Common myeloid progenitor, CD34-positive (primary cell): Measurements from ENCODE around the gene PRKCE.
A peak's percentile ranks its signal among the peaks of the same experiment; 100 is the strongest.

Experiments
- CTCF ChIA-PET: fragments of 350-600 bp; sonication (Branson Sonifier 250); formaldehyde crosslinking; loops from one replicate; lab custom pipeline; 2021; ENCODE audit warnings: antibody characterized with exemption; lab: Charles Lee
- POLR2A ChIA-PET: fragments of 350-600 bp; sonication (Branson Sonifier 250); formaldehyde crosslinking; loops from one replicate; lab custom pipeline; 2021; ENCODE audit warnings: antibody characterized with exemption; lab: Charles Lee
- DNase-seq, 3 donors: peaks; one replicate each; pipeline versions ENCODE4 v3.0.0 to v3.0.0-alpha.2; 2013
- H3K27ac ChIP-seq, 2 experiments: 1 replicate in 1 of 2; 2 replicates in 1 of 2; pipeline ENCODE4 v1.7.0; 2013; ENCODE audit warnings: inconsistent platforms in 2 of 2, low read length in 2 of 2, mild to moderate bottlenecking in 2 of 2, low read depth in 1 of 2, moderate library complexity in 1 of 2; ENCODE audit not compliant: severe bottlenecking in 2 of 2, insufficient read depth in 1 of 2, poor library complexity in 1 of 2
- H3K27me3 ChIP-seq, 5 experiments: replicated peaks in 2 of 5; 1 replicate in 3 of 5; 2 replicates in 2 of 5; pipeline versions ENCODE4 v1.6.1 to v1.7.0; 2013; ENCODE audit warnings: low read length in 4 of 5, mild to moderate bottlenecking in 2 of 5, moderate library complexity in 2 of 5, inconsistent platforms in 1 of 5; ENCODE audit not compliant: insufficient read depth in 5 of 5, control insufficient read depth in 4 of 5
- H3K36me3 ChIP-seq, 4 experiments: 1 replicate in 2 of 4; 2 replicates in 2 of 4; pipeline versions ENCODE4 v1.6.1 to v1.7.0; 2013; ENCODE audit warnings: low read length in 3 of 4, control low read depth in 1 of 4, mild to moderate bottlenecking in 1 of 4; ENCODE audit not compliant: control insufficient read depth in 4 of 4, insufficient read depth in 4 of 4
- H3K4me1 ChIP-seq, 4 experiments: 1 replicate in 3 of 4; 2 replicates in 1 of 4; pipeline versions ENCODE4 v1.6.1 to v1.7.1; 2013; ENCODE audit warnings: low read length in 3 of 4, mild to moderate bottlenecking in 3 of 4, control low read depth in 1 of 4, inconsistent platforms in 1 of 4, moderate library complexity in 1 of 4; ENCODE audit not compliant: control insufficient read depth in 4 of 4, insufficient read depth in 4 of 4; ENCODE audit errors: control extremely low read depth in 1 of 4
- H3K4me3 ChIP-seq, 7 experiments: 1 replicate in 4 of 7; 2 replicates in 3 of 7; pipeline versions ENCODE4 v1.5.1 to v1.7.0; 2013; ENCODE audit warnings: mild to moderate bottlenecking in 7 of 7, low read length in 6 of 7, moderate library complexity in 6 of 7, inconsistent platforms in 2 of 7, low read depth in 2 of 7, control low read depth in 1 of 7; ENCODE audit not compliant: insufficient read depth in 4 of 7, control insufficient read depth in 1 of 7; ENCODE audit errors: extremely low read depth in 1 of 7
- H3K9me3 ChIP-seq, 5 experiments: 1 replicate in 4 of 5; 2 replicates in 1 of 5; pipeline versions ENCODE4 v1.6.1 to v1.7.1; 2013; ENCODE audit warnings: low read length in 4 of 5, mild to moderate bottlenecking in 2 of 5, inconsistent platforms in 1 of 5, low read depth in 1 of 5, moderate library complexity in 1 of 5; ENCODE audit not compliant: control insufficient read depth in 4 of 5, insufficient read depth in 2 of 5; ENCODE audit errors: control extremely low read depth in 1 of 5
- WGBS: methylation state at CpG from one replicate; pipeline ENCODE4 v1.1.5; 2013; ENCODE audit not compliant: insufficient coverage; 5-methylcytosine and 5-hydroxymethylcytosine counted together

The PRKCE gene

GRCh38 chr2:45839508-45840251, 188.2 kb downstream of the PRKCE start:
- Histone ChIP-seq H3K9me3 (no peaks in the 10 kb centered on the region), H3K36me3 (no peaks in the 10 kb centered on the region), H3K27ac (no peak overlapping the region), H3K4me1 (peaks cover 24 to 80% (median 53%) of the 10 kb centered on the region in 4 experiments), H3K4me3 (no peak overlapping the region), H3K27me3 (no peaks in the 10 kb centered on the region)
- no peak for DNase-seq
- ChIA-PET POLR2A (no interaction called here), CTCF (interaction anchor here (0.8 to 1.8 kb wide), 4 partner anchors 11 to 61 kb away, joined by 3 to 5 read pairs (median 4); no protein-coding TSS in a partner anchor)
- 93% methylated on average over 7 of the region's 14 CpGs for WGBS

GRCh38 chr2:45840481-45840880, 189.0 kb downstream of the PRKCE start:
- H3K27me3 ChIP-seq = no peaks in the 10 kb centered on the region
- 93% methylated on average over 7 of the region's 9 CpGs for WGBS
- H3K4me3 ChIP-seq = no peak overlapping the region
- ChIA-PET CTCF (interaction anchor here (0.8 to 1.8 kb wide), 4 partner anchors 10 to 95 kb away, joined by 3 to 5 read pairs (median 4); no protein-coding TSS in a partner anchor), POLR2A (no interaction called here)
- no peaks in the 10 kb centered on the region for H3K36me3 ChIP-seq
- no peak for DNase-seq
- H3K4me1 ChIP-seq = peaks cover 24 to 82% (median 59%) of the 10 kb centered on the region in 4 experiments
- H3K9me3 ChIP-seq = no peaks in the 10 kb centered on the region
- no peak overlapping the region for H3K27ac ChIP-seq

GRCh38 chr2:45841752-45842407, 190.4 kb downstream of the PRKCE start:
- H3K36me3 ChIP-seq = peaks cover 0 to 8% (median 0%) of the 10 kb centered on the region in 4 experiments
- ChIA-PET CTCF (interaction anchor here (1.3 to 3.5 kb wide), 6 partner anchors 10 to 198 kb away, joined by 3 to 10 read pairs (median 4); no protein-coding TSS in a partner anchor), POLR2A (no interaction called here)
- no peak overlapping the region for H3K4me3 ChIP-seq
- no peaks in the 10 kb centered on the region for H3K27me3 ChIP-seq
- 93% methylated on average over 3 of the region's 4 CpGs for WGBS
- no peak overlapping the region for H3K27ac ChIP-seq
- no peaks in the 10 kb centered on the region for H3K9me3 ChIP-seq
- H3K4me1 ChIP-seq = peaks cover 24 to 76% (median 61%) of the 10 kb centered on the region in 4 experiments
- peak in 1 of 3 donors; percentile 15 for DNase-seq

GRCh38 chr2:45843136-45843535, 191.7 kb downstream of the PRKCE start:
- ChIA-PET POLR2A (interaction anchor here (0.5 kb wide), 1 partner anchor 575 kb away, joined by 3 read pairs; no protein-coding TSS in a partner anchor), CTCF (interaction anchor here (1.0 to 3.5 kb wide), 5 partner anchors 9 to 72 kb away, joined by 3 to 10 read pairs (median 3); no protein-coding TSS in a partner anchor)
- Histone ChIP-seq H3K4me1 (peaks cover 24 to 66% (median 61%) of the 10 kb centered on the region in 4 experiments), H3K27me3 (no peaks in the 10 kb centered on the region), H3K9me3 (no peaks in the 10 kb centered on the region), H3K36me3 (peaks cover 0 to 8% (median 0%) of the 10 kb centered on the region in 4 experiments), H3K4me3 (peak overlapping the region in 3 of 7 experiments; percentile 21 to 46 (median 23)), H3K27ac (peak overlapping the region; percentile 17 to 64)
- 13% methylated on average over 5 of the region's 8 CpGs for WGBS
- peak in 2 of 3 donors; percentile 50 to 61 for DNase-seq

GRCh38 chr2:45844796-45845457, 193.5 kb downstream of the PRKCE start:
- ChIA-PET CTCF (interaction anchor here (0.7 kb wide), 2 partner anchors 231 to 338 kb away, joined by 3 read pairs; no protein-coding TSS in a partner anchor), POLR2A (interaction anchor here (1.0 kb wide), 2 partner anchors 12 to 195 kb away, joined by 3 read pairs; no protein-coding TSS in a partner anchor)
- peaks cover 0 to 8% (median 0%) of the 10 kb centered on the region in 4 experiments for H3K36me3 ChIP-seq
- H3K27ac ChIP-seq = no peak overlapping the region
- H3K4me3 ChIP-seq = no peak overlapping the region
- 83% methylated on average over 2 of the region's 3 CpGs for WGBS
- H3K4me1 ChIP-seq = peaks cover 24 to 69% (median 53%) of the 10 kb centered on the region in 4 experiments
- no peaks in the 10 kb centered on the region for H3K27me3 ChIP-seq
- peak in 1 of 3 donors; percentile 21 for DNase-seq
- peaks cover 0 to 2% (median 0%) of the 10 kb centered on the region in 5 experiments for H3K9me3 ChIP-seq

- Histone ChIP-seq H3K27ac (no peak overlapping the region), H3K36me3 (peaks cover 0 to 8% (median 0%) of the 10 kb centered on the region in 4 experiments), H3K27me3 (no peaks in the 10 kb centered on the region), H3K4me3 (no peak overlapping the region), H3K4me1 (peaks cover 24 to 63% (median 47%) of the 10 kb centered on the region in 4 experiments), H3K9me3 (peaks cover 0 to 2% (median 0%) of the 10 kb centered on the region in 5 experiments)
- no peak for DNase-seq
- CTCF ChIA-PET = interaction anchor here (0.7 kb wide), 2 partner anchors 231 to 339 kb away, joined by 3 read pairs; no protein-coding TSS in a partner anchor
- 96% methylated on average over 4 of the region's 6 CpGs for WGBS
- POLR2A ChIA-PET = no interaction called here
Observed at GRCh38 chr2:45845566-45845965, 194.1 kb downstream of the PRKCE start.
